ENCODE results near the gene FBXW11.

Gene FBXW11

GRCh38 chr5:172046593-172046992, 40.2 kb upstream of the FBXW11 start:
- no peak for DNase-seq (ENCODE audit: extremely low spot score)
- ChIA-PET CTCF (interaction anchor here (1.0 kb wide), 1 partner anchor 134 kb away, joined by 3 read pairs; no protein-coding TSS in a partner anchor), POLR2A (no interaction called here)
- TF ChIP-seq PKNOX1 (IDR thresholded peaks at IDR 0.05) (no peak), L3MBTL2 (conservative IDR thresholded peaks at IDR 0.05) (no peak), HDGF (IDR thresholded peaks at IDR 0.05; ENCODE audit: borderline replicate concordance) (no peak), ARNT (IDR thresholded peaks at IDR 0.05) (no peak)

GRCh38 chr5:172045315-172045632, 38.8 kb upstream of the FBXW11 start:
- POLR2A ChIA-PET = interaction anchor here (1.3 kb wide), 1 partner anchor 39 kb away, joined by 8 read pairs; the partner anchor contains the start of gene FBXW11
- CTCF ChIA-PET = interaction anchor here (0.8 to 1.4 kb wide), 3 partner anchors 18 to 134 kb away, joined by 5 to 7 read pairs (median 6); no protein-coding TSS in a partner anchor
- TF ChIP-seq HDGF (IDR thresholded peaks at IDR 0.05; ENCODE audit: borderline replicate concordance) = no peak
- TF ChIP-seq CTBP1 (IDR thresholded peaks at IDR 0.05; ENCODE audit: borderline replicate concordance) = no peak
- no peak for TF ChIP-seq NFRKB (IDR thresholded peaks at IDR 0.05)
- TF ChIP-seq TARDBP (IDR thresholded peaks at IDR 0.05) = no peak
- no peak for DNase-seq (ENCODE audit: extremely low spot score)

- TF ChIP-seq L3MBTL2 (conservative IDR thresholded peaks at IDR 0.05) (no peak), FOXK2 (IDR thresholded peaks at IDR 0.05) (no peak), LEF1 (IDR thresholded peaks at IDR 0.05; ENCODE audit: borderline replicate concordance) (no peak), ARNT (IDR thresholded peaks at IDR 0.05) (no peak), FOXA1 (IDR thresholded peaks at IDR 0.05) (no peak), TARDBP (IDR thresholded peaks at IDR 0.05) (no peak), SP1 (IDR thresholded peaks at IDR 0.05) (no peak)
- ChIA-PET CTCF (interaction anchor here (0.5 to 1.4 kb wide), 5 partner anchors 18 to 776 kb away, joined by 3 to 7 read pairs (median 5); no protein-coding TSS in a partner anchor), POLR2A (interaction anchor here (1.3 kb wide), 1 partner anchor 39 kb away, joined by 8 read pairs; the partner anchor contains the start of gene FBXW11)
- DNase-seq (ENCODE audit: extremely low spot score) = no peak
Measured at GRCh38 chr5:172044631-172045314, 38.3 kb upstream of the FBXW11 start.

GRCh38 chr5:172043865-172044264, 37.4 kb upstream of the FBXW11 start:
- no peak for DNase-seq (ENCODE audit: extremely low spot score)
- TF ChIP-seq FOXM1 (IDR thresholded peaks at IDR 0.05; ENCODE audit: borderline replicate concordance) (no peak), HDGF (IDR thresholded peaks at IDR 0.05; ENCODE audit: borderline replicate concordance) (no peak), PKNOX1 (IDR thresholded peaks at IDR 0.05) (no peak), BHLHE40 (IDR thresholded peaks at IDR 0.05; ENCODE audit: borderline replicate concordance) (no peak), SUZ12 (IDR thresholded peaks at IDR 0.05) (no peak), ARNT (IDR thresholded peaks at IDR 0.05) (no peak), TARDBP (IDR thresholded peaks at IDR 0.05) (no peak), FOXA1 (IDR thresholded peaks at IDR 0.05) (no peak), ZNF384 (IDR thresholded peaks at IDR 0.05) (no peak), SP1 (IDR thresholded peaks at IDR 0.05) (no peak), LEF1 (IDR thresholded peaks at IDR 0.05; ENCODE audit: borderline replicate concordance) (no peak), L3MBTL2 (conservative IDR thresholded peaks at IDR 0.05) (no peak), CTBP1 (IDR thresholded peaks at IDR 0.05; ENCODE audit: borderline replicate concordance) (no peak), ELF4 (IDR thresholded peaks at IDR 0.05) (no peak), NFRKB (IDR thresholded peaks at IDR 0.05) (no peak), FOXK2 (IDR thresholded peaks at IDR 0.05) (no peak)
- CTCF ChIA-PET = no interaction called here
- POLR2A ChIA-PET = no interaction called here

GRCh38 chr5:172042183-172042582, 35.7 kb upstream of the FBXW11 start:
- no peak for TF ChIP-seq TARDBP (IDR thresholded peaks at IDR 0.05)
- TF ChIP-seq HDGF (IDR thresholded peaks at IDR 0.05; ENCODE audit: borderline replicate concordance) = no peak
- no peak for TF ChIP-seq CTBP1 (IDR thresholded peaks at IDR 0.05; ENCODE audit: borderline replicate concordance)
- no peak for TF ChIP-seq NFRKB (IDR thresholded peaks at IDR 0.05)
- no peak for TF ChIP-seq SUZ12 (IDR thresholded peaks at IDR 0.05)
- no peak for TF ChIP-seq ARNT (IDR thresholded peaks at IDR 0.05)
- no peak for TF ChIP-seq PKNOX1 (IDR thresholded peaks at IDR 0.05)
- TF ChIP-seq LEF1 (IDR thresholded peaks at IDR 0.05; ENCODE audit: borderline replicate concordance) = no peak
- no peak for TF ChIP-seq L3MBTL2 (conservative IDR thresholded peaks at IDR 0.05)
- no peak for TF ChIP-seq SP1 (IDR thresholded peaks at IDR 0.05)
- no peak for TF ChIP-seq FOXA1 (IDR thresholded peaks at IDR 0.05)
- no peak for TF ChIP-seq ELF4 (IDR thresholded peaks at IDR 0.05)
- TF ChIP-seq FOXM1 (IDR thresholded peaks at IDR 0.05; ENCODE audit: borderline replicate concordance) = no peak
- ChIA-PET POLR2A (no interaction called here), CTCF (interaction anchor here (0.6 to 1.4 kb wide), 2 partner anchors 14 to 17 kb away, joined by 3 read pairs; no protein-coding TSS in a partner anchor)
- DNase-seq (ENCODE audit: extremely low spot score) = no peak

GRCh38 chr5:172038167-172038566, 31.7 kb upstream of the FBXW11 start:
- ChIA-PET POLR2A (no interaction called here), CTCF (interaction anchor here (0.7 kb wide), 1 partner anchor 92 kb away, joined by 3 read pairs; no protein-coding TSS in a partner anchor)
- DNase-seq (ENCODE audit: extremely low spot score) = no peak
- TF ChIP-seq NFRKB (IDR thresholded peaks at IDR 0.05) (no peak), HDGF (IDR thresholded peaks at IDR 0.05; ENCODE audit: borderline replicate concordance) (no peak), TARDBP (IDR thresholded peaks at IDR 0.05) (no peak), PKNOX1 (IDR thresholded peaks at IDR 0.05) (no peak), FOXA1 (IDR thresholded peaks at IDR 0.05) (no peak), FOXM1 (IDR thresholded peaks at IDR 0.05; ENCODE audit: borderline replicate concordance) (no peak), ELF4 (IDR thresholded peaks at IDR 0.05) (no peak), BHLHE40 (IDR thresholded peaks at IDR 0.05; ENCODE audit: borderline replicate concordance) (no peak), ZNF384 (IDR thresholded peaks at IDR 0.05) (no peak), ARNT (IDR thresholded peaks at IDR 0.05) (no peak)
